PC-9 (cell line): Measurements from ENCODE around the gene GPBAR1. TPM values are rescaled to one million over a fixed set of nuclear protein-coding genes. Genes with fewer than 3 reads are reported as not detected.

Experiments
- BruUV-seq: library from RNA; stranded (reverse); fragments of 400-500 nt; replicated peaks from 2 replicates; lab custom pipeline; 2021; lab: Mats Ljungman, UMichigan
- CTCF ChIA-PET: fragments of 300-600 bp; sonication (Branson Sonifier 250); formaldehyde crosslinking; loops from one replicate; lab custom pipeline; 2022; ENCODE audit warnings: antibody characterized with exemption; lab: Charles Lee
- POLR2A ChIA-PET: fragments of 300-600 bp; sonication (Branson Sonifier 250); formaldehyde crosslinking; loops from one replicate; lab custom pipeline; 2022; ENCODE audit warnings: antibody characterized with exemption; ENCODE audit not compliant: unreplicated experiment; lab: Charles Lee
- DNase-seq, 2 experiments: peaks; one replicate each; pipeline versions ENCODE4 v3.0.0 to v3.0.0-alpha.2; 2015 to 2022; ENCODE audit warnings: mixed read lengths in 1 of 2
- H2AFZ ChIP-seq: fragments of 200-600 bp; sonication (generic); 2 replicates; pipeline ENCODE4 v1.8.1; 2017; ENCODE audit warnings: antibody characterized with exemption
- H3F3A ChIP-seq: fragments of 200-600 bp; sonication (generic); 2 replicates; pipeline ENCODE4 v1.8.1; 2017; ENCODE audit warnings: antibody characterized with exemption, mild to moderate bottlenecking, low read depth; ENCODE audit not compliant: insufficient read depth
- H3K27ac ChIP-seq: fragments of 200-600 bp; sonication (generic); 2 replicates; pipeline ENCODE4 v1.6.1; 2016; ENCODE audit warnings: mixed run types
- H3K27me3 ChIP-seq: fragments of 200-600 bp; sonication (generic); 2 replicates; pipeline ENCODE4 v1.6.1; 2016; ENCODE audit warnings: low read depth, mixed run types; ENCODE audit not compliant: insufficient read depth
- H3K36me3 ChIP-seq: fragments of 200-600 bp; sonication (generic); 2 replicates; pipeline ENCODE4 v1.6.1; 2016; ENCODE audit warnings: low read depth, mixed run types
- H3K4me1 ChIP-seq: fragments of 200-600 bp; sonication (generic); replicated peaks from 2 replicates; pipeline ENCODE4 v1.6.1; 2016; ENCODE audit warnings: mixed run types; ENCODE audit not compliant: insufficient read depth
- H3K4me2 ChIP-seq: fragments of 200-600 bp; sonication (generic); 2 replicates; pipeline ENCODE4 v1.6.1; 2017; ENCODE audit warnings: mixed run types
- H3K4me3 ChIP-seq: fragments of 200-600 bp; sonication (generic); 2 replicates; pipeline ENCODE4 v1.6.1; 2016; ENCODE audit warnings: mixed run types
- H3K79me2 ChIP-seq: fragments of 200-600 bp; sonication (generic); 2 replicates; pipeline ENCODE4 v1.6.1; 2017; ENCODE audit warnings: low read depth, mixed run types
- H3K9me2 ChIP-seq: fragments of 200-600 bp; sonication (generic); 2 replicates; pipeline ENCODE4 v1.8.1; 2017; ENCODE audit warnings: mild to moderate bottlenecking; ENCODE audit not compliant: insufficient read depth
- H3K9me3 ChIP-seq: fragments of 200-600 bp; sonication (generic); 2 replicates; pipeline ENCODE4 v1.8.1; 2016; ENCODE audit warnings: low read depth; ENCODE audit not compliant: insufficient read depth
- H4K20me1 ChIP-seq: fragments of 200-600 bp; sonication (generic); 2 replicates; pipeline ENCODE4 v1.8.1; 2017; ENCODE audit not compliant: insufficient read depth
- CTCF ChIP-seq: fragments of 200-600 bp; sonication (generic); conservative IDR thresholded peaks from 2 replicates; pipeline ENCODE4 v1.6.1; 2017; ENCODE audit warnings: mixed run types, antibody characterized with exemption, mild to moderate bottlenecking, moderate library complexity
- EZH2 ChIP-seq: fragments of 200-600 bp; sonication (generic); IDR thresholded peaks from 2 replicates; pipeline ENCODE4 v1.8.0; 2017; ENCODE audit warnings: antibody characterized with exemption, low read depth
- intact Hi-C: fragments of 100-400 bp; cut with micrococcal nuclease; formaldehyde crosslinking; loops from one replicate; pipeline ENCODE4 v1.10.0; 2022; ENCODE audit not compliant: unreplicated experiment
- total RNA-seq: library from RNA; stranded (reverse); gene quantifications from 2 replicates; pipeline ENCODE4 v1.2.3, GENCODE V29; 2021

The GPBAR1 gene
- total RNA-seq, 1 experiment from 2014 or later, result 0.22 TPM

- intact Hi-C loops, result no loop called here
- Histone ChIP-seq H3K4me1 (peaks cover 4% of the 10 kb centered on the region), H3K27me3 (no peaks in the 10 kb centered on the region), H3F3A (peaks cover 6% of the 10 kb centered on the region; the same call in 1 of the 2 replicates), H3K4me3 (no peak overlapping the region), H3K4me2 (no peak overlapping the region), H3K9me3 (no peaks in the 10 kb centered on the region), H4K20me1 (peaks cover 27% of the 10 kb centered on the region), H3K27ac (no peak overlapping the region), H2AFZ (no peak overlapping the region), H3K79me2 (peaks cover 30% of the 10 kb centered on the region), H3K9me2 (no peaks in the 10 kb centered on the region), H3K36me3 (peaks cover 7% of the 10 kb centered on the region; the same call in 1 of the 2 replicates)
- CTCF ChIA-PET, result interaction anchor here (0.6 kb wide), 1 partner anchor 9 kb away, joined by 4 read pairs; no protein-coding TSS in a partner anchor
- no TSS peak for BruUV-seq
- TF ChIP-seq EZH2 (no peak), CTCF (no peak)
- DNase-seq, result no peak
- POLR2A ChIA-PET, result no interaction called here
These were observed 4.2 kb downstream of the GPBAR1 start for GRCh38 chr2:218264773-218265561.

- TF ChIP-seq EZH2 (no peak), CTCF (no peak)
- Histone ChIP-seq H3K79me2 (peaks cover 32% of the 10 kb centered on the region), H3K4me1 (peaks cover 4% of the 10 kb centered on the region), H2AFZ (no peak overlapping the region), H3K9me3 (no peaks in the 10 kb centered on the region), H3K27me3 (no peaks in the 10 kb centered on the region), H3K4me3 (no peak overlapping the region), H4K20me1 (peaks cover 27% of the 10 kb centered on the region), H3K27ac (no peak overlapping the region), H3K4me2 (no peak overlapping the region), H3K9me2 (no peaks in the 10 kb centered on the region), H3F3A (peaks cover 6% of the 10 kb centered on the region; the same call in 1 of the 2 replicates), H3K36me3 (peaks cover 7% of the 10 kb centered on the region; the same call in 1 of the 2 replicates)
- ChIA-PET POLR2A (no interaction called here), CTCF (interaction anchor here (0.6 kb wide), 1 partner anchor 9 kb away, joined by 4 read pairs; no protein-coding TSS in a partner anchor)
- DNase-seq, result no peak
- no TSS peak for BruUV-seq
- intact Hi-C loops, result no loop called here
These were observed 4.8 kb downstream of the GPBAR1 start for GRCh38 chr2:218265626-218266025.

- no peaks in the 10 kb centered on the region for H3K27me3 ChIP-seq
- ChIA-PET POLR2A (interaction anchor here (0.6 kb wide), 1 partner anchor 404 kb away, joined by 7 read pairs; no protein-coding TSS in a partner anchor), CTCF (no interaction called here)
- BruUV-seq, result no TSS peak
- no peak overlapping the region for H3K4me2 ChIP-seq
- peaks cover 7% of the 10 kb centered on the region for H3K4me1 ChIP-seq
- intact Hi-C loops, result no loop called here
- H3K79me2 ChIP-seq, result peaks cover 41% of the 10 kb centered on the region
- peaks cover 7% of the 10 kb centered on the region; the same call in 1 of the 2 replicates for H3K36me3 ChIP-seq
- TF ChIP-seq CTCF, result no peak
- no peak for TF ChIP-seq EZH2
- H2AFZ ChIP-seq, result no peak overlapping the region
- H4K20me1 ChIP-seq, result peaks cover 27% of the 10 kb centered on the region
- H3K9me3 ChIP-seq, result no peaks in the 10 kb centered on the region
- no peak overlapping the region for H3K4me3 ChIP-seq
- H3F3A ChIP-seq, result peaks cover 6% of the 10 kb centered on the region; the same call in 1 of the 2 replicates
- no peak for DNase-seq
- no peaks in the 10 kb centered on the region for H3K9me2 ChIP-seq
- H3K27ac ChIP-seq, result no peak overlapping the region
These were observed 5.6 kb downstream of the GPBAR1 start for GRCh38 chr2:218266316-218266979.
